HCT116 (cell line): Measurements from ENCODE around the gene PNLIP. TPM values are rescaled to one million over a fixed set of nuclear protein-coding genes. Genes with fewer than 3 reads are reported as not detected.

Experiments
- ATAC-seq: fragments of 200-7000 bp; cut with Tn5 transposase; 2 replicates; pipeline ENCODE4 v1.9.1; 2020; ENCODE audit warnings: mild to moderate bottlenecking, moderate library complexity
- BruUV-seq: library from RNA; stranded (reverse); fragments of 400-500 nt; replicated peaks from 2 replicates; lab custom pipeline; 2021; lab: Mats Ljungman, UMichigan
- CTCF ChIA-PET: fragments of 300-600 bp; sonication (Branson Sonifier 250); formaldehyde crosslinking; loops from one replicate; lab custom pipeline; 2021; ENCODE audit warnings: antibody characterized with exemption; lab: Charles Lee
- POLR2A ChIA-PET: fragments of 300-600, 350-600 bp; sonication (Branson Sonifier 250); formaldehyde crosslinking; loops from one replicate; lab custom pipeline; 2021; ENCODE audit warnings: antibody characterized with exemption; lab: Charles Lee
- RAD21 ChIA-PET, 2 experiments: fragments of 300-600 bp; sonication (Branson Sonifier 250); formaldehyde crosslinking; loops; one replicate each; lab custom pipeline; 2023; ENCODE audit warnings: low total read pairs in 2 of 2; ENCODE audit not compliant: uncharacterized antibody in 2 of 2, unreplicated experiment in 2 of 2, low non-redundant PET in 1 of 2; lab: Charles Lee
- DNase-seq: peaks from one replicate; pipeline ENCODE4 v3.0.0-alpha.2; 2010; ENCODE audit warnings: low read depth, low spot score
- H2AFZ ChIP-seq: fragments of 200-600 bp; shearing (Covaris generic), sonication (generic); 2 replicates; pipeline ENCODE4 v1.6.1; 2017; ENCODE audit warnings: low read depth, mixed run types, mixed read lengths, antibody characterized with exemption, low read length; ENCODE audit not compliant: poor library complexity, severe bottlenecking
- H3K27ac ChIP-seq: 2 replicates; pipeline ENCODE4 v1.5.1; 2012; ENCODE audit warnings: low read depth, low read length
- H3K27me3 ChIP-seq: fragments of 200-600 bp; sonication (generic); 2 replicates; pipeline ENCODE4 v1.6.1; 2016; ENCODE audit warnings: mixed run types, low read length, mixed read lengths; ENCODE audit not compliant: insufficient read depth
- H3K36me3 ChIP-seq, 2 experiments: fragments of 200-500 bp in 1 of 2; fragments of 200-600 bp in 1 of 2; sonication (Bioruptor generic) in 1 of 2; sonication (generic) in 1 of 2; 2 replicates each; pipeline versions ENCODE4 v1.5.1 to v1.6.1; 2014 to 2016; ENCODE audit warnings: low read length in 2 of 2, inconsistent platforms in 1 of 2, mixed read lengths in 1 of 2, mixed run types in 1 of 2; ENCODE audit not compliant: insufficient read depth in 2 of 2, control insufficient read depth in 1 of 2
- H3K4me1 ChIP-seq, 2 experiments: fragments of 200-600 bp in 1 of 2; sonication (generic) in 1 of 2; 2 replicates each; pipeline versions ENCODE4 v1.5.1 to v1.6.1; 2012 to 2017; ENCODE audit warnings: low read length in 2 of 2, inconsistent platforms in 1 of 2, mild to moderate bottlenecking in 1 of 2, mixed read lengths in 1 of 2, mixed run types in 1 of 2, moderate library complexity in 1 of 2; ENCODE audit not compliant: insufficient read depth in 2 of 2, control insufficient read depth in 1 of 2
- H3K4me2 ChIP-seq: fragments of 200-600 bp; sonication (generic); 2 replicates; pipeline ENCODE4 v1.6.1; 2017; ENCODE audit warnings: mixed run types, low read length, mixed read lengths
- H3K4me3 ChIP-seq, 2 experiments: fragments of 200-600 bp in 1 of 2; sonication (generic) in 1 of 2; replicated peaks in 1 of 2; 2 replicates each; pipeline ENCODE4 v1.5.1; 2011 to 2016; ENCODE audit warnings: low read length in 2 of 2, control low read depth in 1 of 2, low read depth in 1 of 2, mild to moderate bottlenecking in 1 of 2, mixed read lengths in 1 of 2, mixed run types in 1 of 2
- H3K79me2 ChIP-seq: fragments of 200-600 bp; sonication (generic); 2 replicates; pipeline ENCODE4 v1.6.1; 2017; ENCODE audit warnings: mild to moderate bottlenecking, mixed run types, low read length, moderate library complexity, mixed read lengths; ENCODE audit not compliant: insufficient read depth
- H3K9ac ChIP-seq: fragments of 200-600 bp; sonication (generic); 2 replicates; pipeline ENCODE4 v1.6.1; 2016; ENCODE audit warnings: low read length, mixed read lengths
- H3K9me2 ChIP-seq: fragments of 200-600 bp; sonication (generic), shearing (Covaris generic); 2 replicates; pipeline ENCODE4 v1.6.1; 2017; ENCODE audit warnings: mixed run types, mild to moderate bottlenecking, moderate library complexity; ENCODE audit not compliant: insufficient read depth
- H3K9me3 ChIP-seq, 2 experiments: fragments of 200-500 bp in 1 of 2; fragments of 200-600 bp in 1 of 2; sonication (Bioruptor generic) in 1 of 2; sonication (generic) in 1 of 2; 2 replicates each; pipeline ENCODE4 v1.6.1; 2014 to 2017; ENCODE audit warnings: low read length in 2 of 2, mixed read lengths in 2 of 2, inconsistent platforms in 1 of 2, low read depth in 1 of 2, mild to moderate bottlenecking in 1 of 2, mixed run types in 1 of 2, moderate library complexity in 1 of 2; ENCODE audit not compliant: control insufficient read depth in 1 of 2, insufficient read depth in 1 of 2
- H4K20me1 ChIP-seq: fragments of 200-600 bp; sonication (generic), shearing (Covaris generic); 2 replicates; pipeline ENCODE4 v1.6.1; 2017; ENCODE audit warnings: mixed run types, mild to moderate bottlenecking, moderate library complexity; ENCODE audit not compliant: insufficient read depth
- ATF3 ChIP-seq: IDR thresholded peaks from 2 replicates; pipeline ENCODE4 v1.6.1; 2012
- CTCF ChIP-seq, 3 experiments: fragments of 200-600 bp in 1 of 3; sonication (generic) in 1 of 3; IDR thresholded peaks in 2 of 3; conservative IDR thresholded peaks in 1 of 3; 2 replicates each; pipeline ENCODE4 v1.5.1; 2012 to 2017; ENCODE audit warnings: low read depth in 2 of 3, low read length in 2 of 3, antibody characterized with exemption in 1 of 3, borderline replicate concordance in 1 of 3, control low read depth in 1 of 3, mild to moderate bottlenecking in 1 of 3, mixed read lengths in 1 of 3, mixed run types in 1 of 3, moderate library complexity in 1 of 3; ENCODE audit not compliant: insufficient read depth in 1 of 3
- EGR1 ChIP-seq: IDR thresholded peaks from 2 replicates; pipeline ENCODE4 v1.6.1; 2012; ENCODE audit warnings: low read depth
- intact Hi-C: fragments of 100-400 bp; cut with micrococcal nuclease; formaldehyde crosslinking; loops from 2 replicates; pipeline ENCODE4 v1.10.0; 2022
- total RNA-seq: library from RNA; stranded (reverse); gene quantifications from one replicate; pipeline ENCODE4 v1.2.1, GENCODE V29; 2021; ENCODE audit not compliant: unreplicated experiment
- TF ChIP-seq, protein P1 (sequence below): IDR thresholded peaks from 2 replicates; pipeline ENCODE4 v1.6.1; 2011; ENCODE audit warnings: mild to moderate bottlenecking, low read length, moderate library complexity; ENCODE audit not compliant: insufficient replicate concordance; ENCODE audit errors: extremely low read depth
- TF ChIP-seq, protein P2 (sequence below): IDR thresholded peaks from 2 replicates; pipeline ENCODE4 v1.6.1; 2012; ENCODE audit warnings: low read depth

Gene PNLIP
- total RNA-seq, 1 experiment from 2014 or later = 1.3 TPM

DNA sequence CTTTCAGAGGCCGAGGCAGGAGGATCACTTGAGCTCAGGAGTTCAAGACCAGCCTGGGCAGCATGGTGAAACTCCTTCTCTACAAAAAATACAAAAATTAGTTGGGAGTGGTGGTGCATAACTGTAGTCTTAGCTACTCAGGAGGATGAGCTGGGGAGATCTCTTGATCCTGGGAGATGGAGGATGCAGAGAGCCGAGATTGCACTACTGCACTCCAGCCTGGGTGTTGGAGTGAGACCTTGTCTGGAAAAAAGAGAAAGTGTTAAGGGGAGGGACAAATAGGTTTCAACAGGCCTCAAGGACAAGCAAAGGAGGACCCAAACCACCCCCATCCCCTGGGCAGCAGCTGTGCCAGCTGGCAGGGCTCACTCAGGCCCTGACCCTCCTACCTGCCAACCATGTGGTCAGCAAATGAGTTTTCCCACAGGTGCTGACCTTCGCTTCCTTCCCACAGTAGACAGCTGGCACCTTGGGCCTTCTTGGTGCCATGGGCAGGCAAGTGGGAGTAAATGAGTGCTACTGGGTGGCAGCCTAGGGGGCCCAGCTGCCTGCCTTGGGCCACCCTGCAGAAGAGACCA is 69.6 kb downstream of the PNLIP start:
- Histone ChIP-seq H3K27me3 (no peaks in the 10 kb centered on the region), H2AFZ (no peak overlapping the region), H3K9ac (no peak overlapping the region), H3K27ac (no peak overlapping the region), H3K9me3 (no peaks in the 10 kb centered on the region), H4K20me1 (no peaks in the 10 kb centered on the region), H3K9me2 (no peaks in the 10 kb centered on the region), H3K4me2 (no peak overlapping the region), H3K4me1 (no peaks in the 10 kb centered on the region), H3K79me2 (no peaks in the 10 kb centered on the region), H3K4me3 (no peak overlapping the region), H3K36me3 (no peaks in the 10 kb centered on the region)
- RAD21 ChIA-PET = no interaction called here
- CTCF ChIA-PET = interaction anchor here (1.4 kb wide), 1 partner anchor 12 kb away, joined by 4 read pairs; no protein-coding TSS in a partner anchor
- POLR2A ChIA-PET = no interaction called here
- no peak for DNase-seq
- no peak for ATAC-seq
- BruUV-seq = no TSS peak
- intact Hi-C loops = no loop called here
- TF ChIP-seq EGR1 = no peak
- no peak for TF ChIP-seq ATF3
- TF ChIP-seq, protein P1, sequence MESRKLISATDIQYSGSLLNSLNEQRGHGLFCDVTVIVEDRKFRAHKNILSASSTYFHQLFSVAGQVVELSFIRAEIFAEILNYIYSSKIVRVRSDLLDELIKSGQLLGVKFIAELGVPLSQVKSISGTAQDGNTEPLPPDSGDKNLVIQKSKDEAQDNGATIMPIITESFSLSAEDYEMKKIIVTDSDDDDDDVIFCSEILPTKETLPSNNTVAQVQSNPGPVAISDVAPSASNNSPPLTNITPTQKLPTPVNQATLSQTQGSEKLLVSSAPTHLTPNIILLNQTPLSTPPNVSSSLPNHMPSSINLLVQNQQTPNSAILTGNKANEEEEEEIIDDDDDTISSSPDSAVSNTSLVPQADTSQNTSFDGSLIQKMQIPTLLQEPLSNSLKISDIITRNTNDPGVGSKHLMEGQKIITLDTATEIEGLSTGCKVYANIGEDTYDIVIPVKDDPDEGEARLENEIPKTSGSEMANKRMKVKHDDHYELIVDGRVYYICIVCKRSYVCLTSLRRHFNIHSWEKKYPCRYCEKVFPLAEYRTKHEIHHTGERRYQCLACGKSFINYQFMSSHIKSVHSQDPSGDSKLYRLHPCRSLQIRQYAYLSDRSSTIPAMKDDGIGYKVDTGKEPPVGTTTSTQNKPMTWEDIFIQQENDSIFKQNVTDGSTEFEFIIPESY = no peak
- TF ChIP-seq, protein P2, sequence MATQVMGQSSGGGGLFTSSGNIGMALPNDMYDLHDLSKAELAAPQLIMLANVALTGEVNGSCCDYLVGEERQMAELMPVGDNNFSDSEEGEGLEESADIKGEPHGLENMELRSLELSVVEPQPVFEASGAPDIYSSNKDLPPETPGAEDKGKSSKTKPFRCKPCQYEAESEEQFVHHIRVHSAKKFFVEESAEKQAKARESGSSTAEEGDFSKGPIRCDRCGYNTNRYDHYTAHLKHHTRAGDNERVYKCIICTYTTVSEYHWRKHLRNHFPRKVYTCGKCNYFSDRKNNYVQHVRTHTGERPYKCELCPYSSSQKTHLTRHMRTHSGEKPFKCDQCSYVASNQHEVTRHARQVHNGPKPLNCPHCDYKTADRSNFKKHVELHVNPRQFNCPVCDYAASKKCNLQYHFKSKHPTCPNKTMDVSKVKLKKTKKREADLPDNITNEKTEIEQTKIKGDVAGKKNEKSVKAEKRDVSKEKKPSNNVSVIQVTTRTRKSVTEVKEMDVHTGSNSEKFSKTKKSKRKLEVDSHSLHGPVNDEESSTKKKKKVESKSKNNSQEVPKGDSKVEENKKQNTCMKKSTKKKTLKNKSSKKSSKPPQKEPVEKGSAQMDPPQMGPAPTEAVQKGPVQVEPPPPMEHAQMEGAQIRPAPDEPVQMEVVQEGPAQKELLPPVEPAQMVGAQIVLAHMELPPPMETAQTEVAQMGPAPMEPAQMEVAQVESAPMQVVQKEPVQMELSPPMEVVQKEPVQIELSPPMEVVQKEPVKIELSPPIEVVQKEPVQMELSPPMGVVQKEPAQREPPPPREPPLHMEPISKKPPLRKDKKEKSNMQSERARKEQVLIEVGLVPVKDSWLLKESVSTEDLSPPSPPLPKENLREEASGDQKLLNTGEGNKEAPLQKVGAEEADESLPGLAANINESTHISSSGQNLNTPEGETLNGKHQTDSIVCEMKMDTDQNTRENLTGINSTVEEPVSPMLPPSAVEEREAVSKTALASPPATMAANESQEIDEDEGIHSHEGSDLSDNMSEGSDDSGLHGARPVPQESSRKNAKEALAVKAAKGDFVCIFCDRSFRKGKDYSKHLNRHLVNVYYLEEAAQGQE = no peak
- no peak for TF ChIP-seq CTCF (IDR thresholded peaks at IDR 0.05 in 2 of 3, conservative IDR thresholded peaks at IDR 0.05 in 1 of 3; ENCODE audit: borderline replicate concordance in 1 of 3, insufficient read depth in 1 of 3, low read depth in 2 of 3, low read length in 2 of 3)

Other genes with a start within 250 kb of the PNLIP start
- not detected for gene CCDC172, start 221.5 kb upstream of the PNLIP start, total RNA-seq
- gene PNLIPRP3, start 118.1 kb upstream of the PNLIP start, total RNA-seq = not detected
- 1.6 TPM for gene PNLIPRP1, start 45.0 kb downstream of the PNLIP start, total RNA-seq
- gene PNLIPRP2, start 75.0 kb downstream of the PNLIP start, total RNA-seq = 1.1 TPM
- 19.8 TPM for gene HSPA12A, start 196.6 kb downstream of the PNLIP start, total RNA-seq